K562 (cell line): ENCODE data around the gene SS18. TPM values are rescaled to one million over a fixed set of nuclear protein-coding genes. Genes with fewer than 3 reads are reported as not detected.

Experiments
- ADNP ChIP-seq: fragments of 200-800 bp; sonication (Bioruptor generic); IDR thresholded peaks from 2 replicates; pipeline ENCODE4 v1.6.1; 2016; ENCODE audit warnings: missing genetic modification characterization, missing compliant biosample characterization
- ARID1B ChIP-seq: fragments of 450-650 bp; IDR thresholded peaks from 2 replicates; pipeline ENCODE4 v1.6.1; 2016; ENCODE audit warnings: antibody characterized with exemption, mild to moderate bottlenecking, inconsistent platforms
- CBFA2T3 ChIP-seq: fragments of 450-650 bp; IDR thresholded peaks from 2 replicates; pipeline ENCODE4 v1.6.1; 2017
- CBX2 ChIP-seq: fragments of 200-600 bp; sonication (generic); IDR thresholded peaks from one replicate; pipeline ENCODE4 v1.6.1; 2012; ENCODE audit warnings: mild to moderate bottlenecking, low read length, inconsistent platforms; ENCODE audit not compliant: insufficient read depth, poor library complexity, severe bottlenecking
- CREBBP ChIP-seq: IDR thresholded peaks from one replicate; pipeline ENCODE4 v1.6.1; 2012; ENCODE audit warnings: low read depth, mild to moderate bottlenecking, control low read depth, inconsistent platforms, low read length
- DPF2 ChIP-seq: fragments of 450-650 bp; IDR thresholded peaks from 2 replicates; pipeline ENCODE4 v1.6.1; 2016
- PRDM10 ChIP-seq: fragments of 450-650 bp; IDR thresholded peaks from 2 replicates; pipeline ENCODE4 v1.6.1; 2018; ENCODE audit not compliant: partially characterized antibody
- RBM34 ChIP-seq: fragments of 200-400 bp; formaldehyde crosslinking; IDR thresholded peaks from 2 replicates; pipeline ENCODE4 v1.6.1; 2018; ENCODE audit warnings: low read length, borderline replicate concordance; ENCODE audit not compliant: insufficient read depth
- SNIP1 ChIP-seq: fragments of 450-650 bp; IDR thresholded peaks from 2 replicates; pipeline ENCODE4 v1.7.1; 2017; ENCODE audit warnings: low read depth, mild to moderate bottlenecking
- TCF3 ChIP-seq: sonication (generic); formaldehyde crosslinking; IDR thresholded peaks from 2 replicates; pipeline ENCODE4 v1.4.0; 2020; ENCODE audit warnings: mild to moderate bottlenecking, missing genetic modification reagents
- TCFL5 ChIP-seq: fragments of 250-450 bp; sonication (Bioruptor Pico); conservative IDR thresholded peaks from 2 replicates; pipeline ENCODE4 v1.6.1; 2021; ENCODE audit warnings: mild to moderate bottlenecking, moderate library complexity, matching md5 sums
- ZNF277 ChIP-seq: fragments of 250-450 bp; sonication (Bioruptor Pico); IDR thresholded peaks from 2 replicates; pipeline ENCODE4 v1.8.0; 2022; ENCODE audit warnings: inconsistent platforms, mild to moderate bottlenecking, moderate library complexity, borderline replicate concordance
- ZNF384 ChIP-seq: IDR thresholded peaks from 2 replicates; pipeline ENCODE4 v1.6.1; 2012; ENCODE audit warnings: low read depth, low read length, improper control_type of control experiment
- ZNF740 ChIP-seq, 3 experiments: fragments of 200-800 bp in 1 of 3; sonication (Bioruptor generic) in 1 of 3; sonication (generic) in 1 of 3; formaldehyde crosslinking in 1 of 3; IDR thresholded peaks; 2 replicates each; pipeline versions ENCODE4 v1.6.1 to v1.8.0; 2016 to 2022; ENCODE audit warnings: mild to moderate bottlenecking in 2 of 3, missing compliant biosample characterization in 2 of 3, missing genetic modification characterization in 2 of 3, missing genetic modification reagents in 1 of 3
- polyA plus RNA-seq, 8 experiments: library from polyadenylated mRNA; depleted of rRNA in 4 of 8; stranded (reverse) in 5 of 8; unstranded in 3 of 8; fragments of >200 nt; fragmentation: Nextera tagmentation in 2 of 8; fragmentation: Illumina TruSeq in 1 of 8; extraction: Ambion mirVana in 2 of 8; extraction: Trizol in 1 of 8; gene quantifications; 2 replicates each; pipeline versions ENCODE4 v1.2.1 to v1.2.3, GENCODE V29; 2011 to 2014; ENCODE audit warnings: inconsistent platforms in 1 of 8, missing spikeins in 1 of 8
- total RNA-seq, 7 experiments: library from RNA; depleted of rRNA in 6 of 7; stranded (reverse); fragments of >200 nt in 6 of 7; fragmentation: Illumina TruSeq in 2 of 7; extraction: Trizol in 2 of 7; gene quantifications; 2 replicates each; pipeline versions ENCODE4 v1.2.1 to v1.2.3, GENCODE V29; 2011 to 2021; ENCODE audit warnings: low replicate concordance in 1 of 7

The SS18 gene
- total and polyA plus RNA-seq, 9 of the 15 experiments (the other 6 are each of a cell fraction or from before 2014, with no cell fraction given), result 30.9 to 190 (median 102) TPM

GRCh38 chr18:26085056-26085455 is 5.4 kb downstream of the SS18 start (continued):
- TF ChIP-seq PRDM10 (peak; percentile 67), ZNF740 (CRISPR knock-in tag; IDR thresholded peaks at IDR 0.05) (no peak), ZNF740 (tag; IDR thresholded peaks at IDR 0.05) (no peak), SNIP1 (no peak), ZNF384 (no peak), ADNP (no peak), CBX2 (no peak), CREBBP (no peak), ARID1B (peak; percentile 28; the same call in 1 of the 2 replicates), CBFA2T3 (0 out of 2 replicates have a peak, but pooled peaks have one; percentile 20), TCFL5 (CRISPR knock-in tag) (no peak), RBM34 (no peak), ZNF277 (CRISPR knock-in tag) (no peak), TCF3 (CRISPR knock-in tag) (peak; percentile 32), DPF2 (0 out of 2 replicates have a peak, but pooled peaks have one; percentile 16)
